Liver (tissue), 9 donors: ENCODE data around the gene ITM2A. TPM values are rescaled to one million over a fixed set of nuclear protein-coding genes. Genes with fewer than 3 reads are reported as not detected.

Source experiments
- DNase-seq: peaks from one replicate; pipeline ENCODE4 v3.0.0-alpha.2; 2017; ENCODE audit warnings: low spot score
- H3K27ac ChIP-seq, 2 donors: one replicate each; pipeline ENCODE4 v1.7.0; 2013; ENCODE audit warnings: inconsistent platforms in 2 of 2, low read length in 2 of 2, control low read depth in 1 of 2, low read depth in 1 of 2, mild to moderate bottlenecking in 1 of 2
- H3K27me3 ChIP-seq, 4 donors: one replicate each; pipeline versions ENCODE4 v1.6.1 to v1.7.0; 2013; ENCODE audit warnings: low read length in 3 of 4, inconsistent platforms in 1 of 4, mild to moderate bottlenecking in 1 of 4, moderate library complexity in 1 of 4; ENCODE audit not compliant: control insufficient read depth in 4 of 4, insufficient read depth in 4 of 4
- H3K36me3 ChIP-seq, 4 donors: one replicate each; pipeline versions ENCODE4 v1.6.1 to v1.7.0; 2013; ENCODE audit warnings: low read length in 3 of 4, mild to moderate bottlenecking in 3 of 4, low read depth in 1 of 4, moderate library complexity in 1 of 4; ENCODE audit not compliant: control insufficient read depth in 4 of 4, insufficient read depth in 3 of 4
- H3K4me1 ChIP-seq, 4 donors: one replicate each; pipeline versions ENCODE4 v1.6.1 to v1.7.0; 2013; ENCODE audit warnings: low read length in 3 of 4, mild to moderate bottlenecking in 3 of 4, moderate library complexity in 1 of 4; ENCODE audit not compliant: control insufficient read depth in 4 of 4, insufficient read depth in 4 of 4
- H3K4me3 ChIP-seq, 3 donors: one replicate each; pipeline versions ENCODE4 v1.6.1 to v1.7.0; 2013; ENCODE audit warnings: low read length in 3 of 3, control low read depth in 1 of 3, low read depth in 1 of 3, mild to moderate bottlenecking in 1 of 3
- H3K9ac ChIP-seq, 2 donors: one replicate each; pipeline ENCODE4 v1.7.0; 2013; ENCODE audit warnings: low read length in 2 of 2, mild to moderate bottlenecking in 2 of 2, moderate library complexity in 2 of 2, control low read depth in 1 of 2, low read depth in 1 of 2
- H3K9me3 ChIP-seq, 4 donors: one replicate each; pipeline versions ENCODE4 v1.6.1 to v1.7.0; 2013; ENCODE audit warnings: low read length in 3 of 4; ENCODE audit not compliant: control insufficient read depth in 4 of 4
- ATF3 ChIP-seq: IDR thresholded peaks from 2 replicates; pipeline ENCODE4 v1.6.1; 2016; ENCODE audit warnings: antibody characterized with exemption
- CTCF ChIP-seq: fragments of 150-350 bp; IDR thresholded peaks from 2 replicates; pipeline ENCODE4 v1.5.1; 2017; ENCODE audit warnings: improper control_type of control experiment, low read depth, low read length; ENCODE audit not compliant: missing input control
- EGR1 ChIP-seq, 2 donors: IDR thresholded peaks; 2 replicates each; pipeline ENCODE4 v1.6.1; 2016 to 2018; ENCODE audit warnings: antibody characterized with exemption in 2 of 2, low read depth in 2 of 2
- FOXA1 ChIP-seq: IDR thresholded peaks from 2 replicates; pipeline ENCODE4 v1.6.1; 2016; ENCODE audit warnings: antibody characterized with exemption
- GABPA ChIP-seq, 2 donors: IDR thresholded peaks in 1 of 2; conservative IDR thresholded peaks in 1 of 2; 2 replicates each; pipeline ENCODE4 v1.6.1; 2016; ENCODE audit warnings: antibody characterized with exemption in 2 of 2, mild to moderate bottlenecking in 1 of 2, moderate library complexity in 1 of 2
- HNF4A ChIP-seq, 2 donors: conservative IDR thresholded peaks; 2 replicates each; pipeline ENCODE4 v1.6.1; 2016; ENCODE audit warnings: antibody characterized with exemption in 2 of 2, mild to moderate bottlenecking in 2 of 2
- HNF4G ChIP-seq: IDR thresholded peaks from 2 replicates; pipeline ENCODE4 v1.6.1; 2016; ENCODE audit warnings: antibody characterized with exemption
- JUND ChIP-seq, 2 donors: IDR thresholded peaks; 2 replicates each; pipeline ENCODE4 v1.6.1; 2016; ENCODE audit warnings: antibody characterized with exemption in 2 of 2
- NR2F2 ChIP-seq: IDR thresholded peaks from 2 replicates; pipeline ENCODE4 v1.6.1; 2016; ENCODE audit warnings: antibody characterized with exemption
- RAD21 ChIP-seq, 2 donors: IDR thresholded peaks; 2 replicates each; pipeline ENCODE4 v1.6.1; 2016; ENCODE audit warnings: antibody characterized with exemption in 2 of 2, mild to moderate bottlenecking in 2 of 2
- RXRA ChIP-seq, 2 donors: IDR thresholded peaks; 2 replicates each; pipeline ENCODE4 v1.6.1; 2017 to 2018; ENCODE audit warnings: antibody characterized with exemption in 2 of 2, mild to moderate bottlenecking in 1 of 2
- SP1 ChIP-seq: IDR thresholded peaks from 2 replicates; pipeline ENCODE4 v1.6.1; 2018; ENCODE audit warnings: antibody characterized with exemption, mild to moderate bottlenecking
- TAF1 ChIP-seq: conservative IDR thresholded peaks from 2 replicates; pipeline ENCODE4 v1.6.1; 2016; ENCODE audit warnings: antibody characterized with exemption, mild to moderate bottlenecking
- YY1 ChIP-seq: IDR thresholded peaks from 2 replicates; pipeline ENCODE4 v1.6.1; 2016; ENCODE audit warnings: antibody characterized with exemption, mild to moderate bottlenecking
- WGBS: extraction: QIAGEN DNeasy Blood & Tissue Kit; methylation state at CpG from one replicate; pipeline ENCODE4 v1.1.7; 2013; 5-methylcytosine and 5-hydroxymethylcytosine counted together
- polyA plus RNA-seq, 2 donors: library from polyadenylated mRNA; stranded (reverse) in 1 of 2; unstranded in 1 of 2; fragments of 200-250 nt in 1 of 2; fragments of >200 nt in 1 of 2; fragmentation: Nextera tagmentation in 1 of 2; extraction: Ambion mirVana in 1 of 2; gene quantifications; one replicate each; pipeline versions ENCODE4 v1.2.1 to v1.2.3, GENCODE V29; 2013 to 2015
- total RNA-seq, 2 donors: library from RNA; depleted of rRNA; stranded (reverse); fragments of >200 nt; gene quantifications; one replicate each; pipeline ENCODE4 v1.2.3, GENCODE V29; 2014
- TF ChIP-seq, protein P1 (sequence below): IDR thresholded peaks from 2 replicates; pipeline ENCODE4 v1.6.1; 2016; ENCODE audit warnings: antibody characterized with exemption, mild to moderate bottlenecking
- TF ChIP-seq, protein P2 (sequence below): IDR thresholded peaks from 2 replicates; pipeline ENCODE4 v1.6.1; 2016; ENCODE audit warnings: antibody characterized with exemption
- TF ChIP-seq, protein P3 (sequence below): IDR thresholded peaks from 2 replicates; pipeline ENCODE4 v1.6.1; 2016; ENCODE audit warnings: antibody characterized with exemption
- donor health status: healthy.
- donor health status: healthy.
- donor health status: healthy.
- donor health status: healthy.
- donor health status: healthy.

Gene ITM2A
- total and polyA plus RNA-seq, 4 donors = 1.2 to 12.8 (median 3.4) TPM

DNA sequence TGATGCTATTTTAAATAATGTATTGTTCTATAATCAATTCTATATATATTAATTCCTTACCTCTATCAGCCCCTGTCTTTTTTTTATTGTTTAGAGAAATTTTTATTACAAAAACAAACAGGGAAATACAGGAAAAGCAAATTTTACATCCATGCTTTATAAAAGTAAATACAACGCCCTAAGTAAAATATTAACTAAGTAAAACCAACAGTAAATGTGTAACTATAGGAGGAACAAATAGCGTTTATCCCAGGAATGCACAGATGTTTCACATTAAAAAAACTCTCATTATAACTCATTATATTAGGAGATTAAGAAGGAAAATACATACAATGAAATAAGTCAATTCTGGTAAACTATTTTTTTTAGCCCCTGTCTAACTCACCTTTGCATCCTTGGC is 8.2 kb upstream of the ITM2A start:
- DNase-seq = no peak

GRCh38 chrX:79371640-79372039 is 4.5 kb upstream of the ITM2A start:
- no peak overlapping the region for H3K9ac ChIP-seq
- DNase-seq = no peak
- WGBS = 81% methylated on average over 1 of the region's 1 CpG
- no peak for TF ChIP-seq CTCF
- TF ChIP-seq GABPA (IDR thresholded peaks at IDR 0.05 in 1 of 2, conservative IDR thresholded peaks at IDR 0.05 in 1 of 2) = no peak
- no peak for TF ChIP-seq TAF1
- TF ChIP-seq RXRA (IDR thresholded peaks at IDR 0.05) = no peak
- no peak for TF ChIP-seq ATF3
- no peak for TF ChIP-seq HNF4G
- TF ChIP-seq, protein P1, sequence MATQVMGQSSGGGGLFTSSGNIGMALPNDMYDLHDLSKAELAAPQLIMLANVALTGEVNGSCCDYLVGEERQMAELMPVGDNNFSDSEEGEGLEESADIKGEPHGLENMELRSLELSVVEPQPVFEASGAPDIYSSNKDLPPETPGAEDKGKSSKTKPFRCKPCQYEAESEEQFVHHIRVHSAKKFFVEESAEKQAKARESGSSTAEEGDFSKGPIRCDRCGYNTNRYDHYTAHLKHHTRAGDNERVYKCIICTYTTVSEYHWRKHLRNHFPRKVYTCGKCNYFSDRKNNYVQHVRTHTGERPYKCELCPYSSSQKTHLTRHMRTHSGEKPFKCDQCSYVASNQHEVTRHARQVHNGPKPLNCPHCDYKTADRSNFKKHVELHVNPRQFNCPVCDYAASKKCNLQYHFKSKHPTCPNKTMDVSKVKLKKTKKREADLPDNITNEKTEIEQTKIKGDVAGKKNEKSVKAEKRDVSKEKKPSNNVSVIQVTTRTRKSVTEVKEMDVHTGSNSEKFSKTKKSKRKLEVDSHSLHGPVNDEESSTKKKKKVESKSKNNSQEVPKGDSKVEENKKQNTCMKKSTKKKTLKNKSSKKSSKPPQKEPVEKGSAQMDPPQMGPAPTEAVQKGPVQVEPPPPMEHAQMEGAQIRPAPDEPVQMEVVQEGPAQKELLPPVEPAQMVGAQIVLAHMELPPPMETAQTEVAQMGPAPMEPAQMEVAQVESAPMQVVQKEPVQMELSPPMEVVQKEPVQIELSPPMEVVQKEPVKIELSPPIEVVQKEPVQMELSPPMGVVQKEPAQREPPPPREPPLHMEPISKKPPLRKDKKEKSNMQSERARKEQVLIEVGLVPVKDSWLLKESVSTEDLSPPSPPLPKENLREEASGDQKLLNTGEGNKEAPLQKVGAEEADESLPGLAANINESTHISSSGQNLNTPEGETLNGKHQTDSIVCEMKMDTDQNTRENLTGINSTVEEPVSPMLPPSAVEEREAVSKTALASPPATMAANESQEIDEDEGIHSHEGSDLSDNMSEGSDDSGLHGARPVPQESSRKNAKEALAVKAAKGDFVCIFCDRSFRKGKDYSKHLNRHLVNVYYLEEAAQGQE = no peak
- no peak for TF ChIP-seq JUND (IDR thresholded peaks at IDR 0.05)
- no peak for TF ChIP-seq RAD21 (IDR thresholded peaks at IDR 0.05)
- TF ChIP-seq, protein P2, sequence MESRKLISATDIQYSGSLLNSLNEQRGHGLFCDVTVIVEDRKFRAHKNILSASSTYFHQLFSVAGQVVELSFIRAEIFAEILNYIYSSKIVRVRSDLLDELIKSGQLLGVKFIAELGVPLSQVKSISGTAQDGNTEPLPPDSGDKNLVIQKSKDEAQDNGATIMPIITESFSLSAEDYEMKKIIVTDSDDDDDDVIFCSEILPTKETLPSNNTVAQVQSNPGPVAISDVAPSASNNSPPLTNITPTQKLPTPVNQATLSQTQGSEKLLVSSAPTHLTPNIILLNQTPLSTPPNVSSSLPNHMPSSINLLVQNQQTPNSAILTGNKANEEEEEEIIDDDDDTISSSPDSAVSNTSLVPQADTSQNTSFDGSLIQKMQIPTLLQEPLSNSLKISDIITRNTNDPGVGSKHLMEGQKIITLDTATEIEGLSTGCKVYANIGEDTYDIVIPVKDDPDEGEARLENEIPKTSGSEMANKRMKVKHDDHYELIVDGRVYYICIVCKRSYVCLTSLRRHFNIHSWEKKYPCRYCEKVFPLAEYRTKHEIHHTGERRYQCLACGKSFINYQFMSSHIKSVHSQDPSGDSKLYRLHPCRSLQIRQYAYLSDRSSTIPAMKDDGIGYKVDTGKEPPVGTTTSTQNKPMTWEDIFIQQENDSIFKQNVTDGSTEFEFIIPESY = no peak
- TF ChIP-seq YY1 = no peak
- TF ChIP-seq EGR1 (IDR thresholded peaks at IDR 0.05; ENCODE audit: low read depth in 2 of 2) = no peak
- TF ChIP-seq SP1 = no peak
- no peak for TF ChIP-seq NR2F2
- no peak overlapping the region for H3K27ac ChIP-seq
- H3K4me1 ChIP-seq = peaks cover 0 to 4% (median under 1%) of the 10 kb centered on the region in 4 donors
- H3K9me3 ChIP-seq = no peaks in the 10 kb centered on the region
- H3K36me3 ChIP-seq = no peaks in the 10 kb centered on the region
- no peak overlapping the region for H3K4me3 ChIP-seq
- no peaks in the 10 kb centered on the region for H3K27me3 ChIP-seq

More for the DNA sequence above, 8.2 kb upstream of the ITM2A start:
- Histone ChIP-seq H3K27ac (no peak overlapping the region), H3K36me3 (no peaks in the 10 kb centered on the region), H3K9ac (no peak overlapping the region), H3K9me3 (no peaks in the 10 kb centered on the region), H3K4me1 (no peaks in the 10 kb centered on the region), H3K4me3 (no peak overlapping the region), H3K27me3 (no peaks in the 10 kb centered on the region)
- TF ChIP-seq JUND (IDR thresholded peaks at IDR 0.05) (no peak), SP1 (no peak), EGR1 (IDR thresholded peaks at IDR 0.05; ENCODE audit: low read depth in 2 of 2) (no peak), RAD21 (IDR thresholded peaks at IDR 0.05) (no peak), FOXA1 (no peak), TAF1 (no peak), HNF4G (no peak), HNF4A (conservative IDR thresholded peaks at IDR 0.05) (no peak), YY1 (no peak)
- TF ChIP-seq, protein P3, sequence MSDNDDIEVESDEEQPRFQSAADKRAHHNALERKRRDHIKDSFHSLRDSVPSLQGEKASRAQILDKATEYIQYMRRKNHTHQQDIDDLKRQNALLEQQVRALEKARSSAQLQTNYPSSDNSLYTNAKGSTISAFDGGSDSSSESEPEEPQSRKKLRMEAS = no peak
- TF ChIP-seq, protein P1 = no peak
- WGBS = 61% methylated on average over 2 of the region's 2 CpGs
